NCI-H2107 treated with DMSO at 0.1 percent for 48 hours (cell line): ENCODE data around the gene DAPL1.

Source experiments
- DNase-seq: peaks from one replicate; lab custom pipeline; 2025; ENCODE audit not compliant: unreplicated experiment; lab: John Stamatoyannopoulos, UW

The DAPL1 gene

DNA sequence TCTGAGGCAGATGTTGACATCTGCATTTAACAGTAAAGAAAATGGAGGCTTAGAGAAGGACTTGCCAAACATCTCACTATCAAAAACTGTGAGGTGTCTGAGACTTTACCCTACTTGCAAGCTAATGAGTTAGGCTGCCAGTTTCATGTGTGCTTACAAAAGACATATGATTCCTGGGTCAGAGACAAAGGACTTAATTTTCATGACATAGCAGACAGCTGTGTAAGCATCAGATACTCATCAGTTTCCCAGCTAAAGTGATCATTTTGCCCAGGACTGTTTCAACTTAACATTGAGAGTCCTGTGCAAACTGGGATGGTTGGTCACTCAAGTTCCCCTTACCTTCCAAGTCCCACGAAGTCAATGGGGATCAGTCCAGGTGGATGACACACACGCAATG, 18.9 kb upstream of the DAPL1 start:
- DNase-seq: no peak

DNA sequence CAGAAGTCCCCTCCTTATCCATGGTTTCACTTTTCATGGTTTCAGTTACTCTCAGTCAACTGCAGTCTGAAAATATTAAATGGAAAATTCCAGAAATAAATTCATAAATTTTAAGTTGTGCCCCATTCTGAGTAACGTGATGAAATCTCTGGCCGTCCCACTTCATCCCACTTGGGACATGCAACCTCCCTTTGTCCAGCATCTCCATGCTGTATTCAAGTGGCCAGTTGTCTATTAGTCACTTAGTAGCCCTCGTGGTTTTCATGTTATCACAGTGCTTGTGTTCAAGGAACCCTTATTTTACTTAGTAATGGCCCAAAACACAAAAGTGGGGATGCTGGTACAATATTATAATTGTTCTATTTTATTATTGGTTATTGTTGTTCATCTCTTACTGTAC, 18.0 kb upstream of the DAPL1 start:
- no peak for DNase-seq

DNA sequence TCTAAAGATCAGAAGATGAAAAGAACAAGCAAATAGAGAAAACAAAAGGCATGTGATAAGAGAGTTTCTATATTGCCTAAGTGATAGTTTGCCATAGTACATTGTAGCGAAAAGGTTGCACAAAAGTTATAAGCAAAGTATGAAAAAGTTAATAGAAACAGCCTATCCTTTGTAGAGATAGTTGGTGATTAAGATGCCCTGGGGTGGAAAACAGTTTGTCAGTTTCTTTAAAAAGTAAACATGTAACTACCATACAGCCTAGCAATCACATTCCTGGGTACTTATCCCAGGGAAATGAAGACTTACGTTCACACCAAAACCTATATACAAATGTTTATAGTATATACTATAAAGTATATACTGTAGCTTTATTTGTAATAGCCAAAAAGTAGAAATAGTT, 16.9 kb upstream of the DAPL1 start:
- no peak for DNase-seq

- DNase-seq: no peak
Measured at GRCh38 chr2:158779621-158780020, 15.5 kb upstream of the DAPL1 start.

DNA sequence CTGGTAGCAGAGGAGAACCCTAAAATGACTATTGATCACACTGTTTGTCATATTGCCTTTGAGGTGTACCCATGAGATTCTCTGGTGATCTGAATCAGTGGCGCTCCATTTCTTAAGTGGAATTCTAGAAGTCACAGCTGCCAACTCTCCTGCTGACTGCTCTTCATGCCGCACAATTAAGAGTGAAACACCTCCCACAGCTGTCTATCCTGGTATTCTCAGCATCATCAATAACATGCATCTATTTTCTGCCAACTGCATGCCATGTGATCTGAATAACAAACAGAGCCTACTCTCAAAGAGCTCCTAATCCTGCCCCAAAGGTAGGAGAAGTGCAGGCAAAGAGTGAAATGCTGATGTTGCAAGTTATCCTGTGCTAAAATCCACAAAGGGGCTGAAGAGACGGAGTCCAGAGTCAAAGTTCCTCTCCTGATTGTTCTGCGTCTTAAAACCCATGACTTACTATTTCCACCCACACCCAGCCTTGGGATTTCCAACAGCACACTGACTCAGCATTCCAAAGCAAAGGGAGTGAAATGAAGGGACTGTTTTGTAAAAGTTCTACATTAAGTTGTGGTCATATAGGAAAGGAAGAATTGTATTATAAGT, 13.7 kb upstream of the DAPL1 start:
- no peak for DNase-seq

DNA sequence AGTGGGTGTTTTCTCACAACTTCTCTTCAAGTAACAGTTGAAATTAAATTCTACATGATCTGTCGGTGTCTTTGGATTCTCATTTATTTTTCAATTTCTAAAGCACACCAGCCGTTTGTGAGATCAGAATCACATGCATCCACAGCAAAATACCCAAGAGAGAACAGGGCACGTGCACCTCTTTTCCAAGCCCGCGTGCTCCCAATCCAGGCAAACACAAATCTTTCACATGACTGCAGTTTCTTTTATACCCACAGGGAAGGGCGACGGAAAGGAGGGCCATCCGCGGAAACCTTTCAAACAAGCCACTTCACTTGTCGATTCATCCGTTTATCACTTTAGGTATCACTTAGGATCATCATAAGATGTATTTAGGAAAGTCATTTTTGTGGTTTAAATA, 13.0 kb upstream of the DAPL1 start:
- DNase-seq: no peak

DNA sequence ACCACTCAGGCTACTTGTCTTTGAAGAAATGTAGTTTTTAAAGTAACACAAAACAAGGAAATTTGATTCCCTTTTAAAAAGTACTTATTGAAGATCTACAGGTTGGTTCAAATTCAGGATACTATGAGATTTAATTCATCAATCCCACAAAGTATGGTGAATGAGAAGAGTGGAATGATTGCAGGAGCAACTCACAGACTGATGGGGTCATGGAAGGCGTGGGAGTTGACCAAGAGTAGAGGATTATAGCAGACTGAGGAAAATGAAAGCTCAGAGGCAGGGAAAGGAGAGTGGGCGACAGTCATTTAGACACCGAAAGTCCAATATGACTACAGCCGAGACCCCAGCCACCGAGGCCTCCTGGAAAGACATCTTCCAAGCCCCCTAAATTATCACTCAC, 12.5 kb upstream of the DAPL1 start:
- no peak for DNase-seq

GRCh38 chr2:158783923-158784322, 11.2 kb upstream of the DAPL1 start:
- DNase-seq: no peak

DNA sequence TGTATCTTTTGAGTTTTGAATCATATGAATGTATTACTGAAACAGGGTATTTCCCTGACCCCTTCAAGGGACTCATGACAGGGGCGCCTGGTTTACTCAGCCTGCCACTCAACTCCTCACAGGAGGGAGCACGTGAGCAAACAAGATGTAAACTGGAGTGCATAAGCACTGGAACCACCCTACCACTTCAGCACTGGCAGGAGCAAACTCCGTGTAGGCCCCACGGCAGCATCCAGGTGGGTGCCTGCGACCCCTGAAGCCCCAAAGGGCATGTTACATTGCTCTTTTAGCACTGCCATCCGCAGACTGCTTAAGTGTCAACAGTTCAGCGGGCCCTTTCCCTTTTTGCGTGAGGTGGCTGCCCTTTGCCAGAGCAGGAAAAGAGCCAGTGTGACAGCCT, 8.2 kb upstream of the DAPL1 start:
- DNase-seq: no peak

DNA sequence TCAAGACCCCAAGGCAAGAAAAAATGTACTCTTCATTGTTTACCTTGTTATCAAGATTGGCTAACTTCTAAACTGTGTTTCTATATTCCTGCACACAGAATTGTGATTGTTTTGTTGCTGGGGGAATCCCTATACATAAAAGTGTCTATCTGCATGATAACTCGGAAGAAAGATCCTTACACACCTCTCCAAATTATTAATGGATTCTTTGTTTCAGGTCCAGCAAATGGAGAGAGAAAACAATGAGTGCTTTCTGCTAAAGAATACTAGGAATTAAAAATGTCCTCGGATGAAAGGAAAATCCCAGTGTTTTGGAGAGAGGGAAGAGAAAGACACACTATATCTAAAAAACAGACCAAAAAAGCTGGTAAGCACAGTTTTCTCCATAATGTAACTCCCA, 6.2 kb upstream of the DAPL1 start:
- no peak for DNase-seq

DNA sequence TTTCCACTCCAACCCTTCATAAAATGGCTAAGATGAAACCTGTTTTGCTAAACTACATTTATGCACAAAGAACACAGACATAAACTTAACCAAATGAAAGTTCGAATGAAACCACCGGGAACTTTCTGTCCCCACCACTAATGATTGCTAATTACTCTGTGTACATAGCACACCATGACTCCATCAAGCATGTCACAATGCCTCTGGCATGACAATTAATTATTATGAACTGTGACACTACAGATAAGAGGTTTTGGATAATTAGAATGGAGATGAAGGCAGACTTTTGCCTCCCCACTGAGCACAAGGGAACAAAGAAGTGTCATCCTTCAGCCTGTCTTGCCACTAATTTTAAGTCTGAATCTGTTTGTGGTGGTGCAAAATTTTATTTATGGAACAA, 1.5 kb downstream of the DAPL1 start:
- no peak for DNase-seq

DNA sequence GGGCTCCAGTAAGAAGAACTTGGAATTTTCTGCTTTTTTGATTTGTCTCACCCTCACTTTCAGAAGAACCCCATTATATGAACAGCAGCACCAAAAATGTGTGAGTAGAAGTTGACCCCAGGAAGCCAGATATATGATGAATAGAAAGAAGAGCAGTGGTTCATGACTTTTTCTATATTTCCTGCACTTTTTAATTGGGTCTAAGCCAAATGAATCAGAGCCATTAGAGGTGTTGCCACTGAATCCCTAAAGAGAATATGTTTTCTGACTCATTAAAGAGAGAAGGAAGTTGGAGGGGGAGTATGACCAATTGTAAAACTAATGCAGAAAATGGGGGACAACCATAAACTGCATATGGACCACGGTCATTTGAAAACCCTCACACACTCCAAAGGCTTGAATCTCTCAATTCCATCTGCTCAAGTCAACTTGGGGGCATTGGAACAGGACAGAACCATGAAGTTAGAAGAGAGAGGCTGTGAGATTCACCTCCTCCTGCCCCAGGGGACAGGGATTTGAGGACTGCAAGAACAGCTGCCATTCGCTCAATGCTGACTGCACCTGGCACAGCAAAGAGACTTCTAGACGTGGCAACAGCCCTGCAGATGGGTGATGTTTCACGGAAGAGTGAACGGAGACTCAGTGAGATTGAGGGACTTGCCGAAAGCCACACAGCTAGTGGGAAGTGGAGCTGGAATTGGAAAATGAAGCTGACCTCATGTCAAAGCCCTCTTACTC, 3.0 kb downstream of the DAPL1 start:
- DNase-seq: peak; percentile 21

- no peak for DNase-seq
Measured at GRCh38 chr2:158799181-158799580, 4.1 kb downstream of the DAPL1 start.

DNA sequence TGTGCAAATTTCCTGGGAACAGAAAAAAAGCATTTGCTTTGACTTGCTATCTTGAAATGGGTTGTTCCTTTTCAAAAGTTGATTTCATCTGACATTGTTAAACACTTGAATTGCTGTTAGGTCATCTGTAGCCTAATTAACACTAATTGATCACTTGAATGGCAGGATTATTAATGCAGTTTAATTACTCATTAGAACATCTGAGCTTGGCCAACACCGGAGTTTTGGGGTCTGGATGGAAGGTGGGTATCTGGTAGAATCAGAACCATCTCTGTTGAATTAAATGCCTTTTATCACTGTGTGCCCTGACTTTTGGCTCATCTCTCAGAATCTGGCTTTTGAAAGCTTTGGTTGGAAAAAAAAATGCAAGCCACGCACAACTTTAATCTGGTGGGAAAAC, 8.4 kb downstream of the DAPL1 start:
- DNase-seq: no peak

DNA sequence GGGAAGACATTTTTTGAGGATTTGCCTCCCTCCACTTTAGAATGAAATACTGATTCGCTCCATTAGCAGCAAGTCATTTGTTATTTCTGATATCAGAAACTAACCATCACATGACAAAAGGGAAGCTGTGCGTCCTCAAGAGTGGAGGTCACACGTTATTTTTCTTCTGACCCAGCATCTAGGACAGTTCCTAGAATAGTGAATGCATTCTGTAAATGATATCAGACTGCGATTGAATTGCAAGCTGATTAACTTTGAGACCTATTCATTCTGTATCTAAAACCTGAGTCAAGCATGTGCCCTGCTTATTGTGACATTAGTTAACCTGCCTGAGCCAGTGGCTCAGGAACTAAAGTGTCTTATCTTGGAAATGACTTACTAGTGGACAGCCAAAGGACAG, 10.1 kb downstream of the DAPL1 start:
- DNase-seq: no peak

- DNase-seq: no peak
Measured at GRCh38 chr2:158805936-158806335, 10.8 kb downstream of the DAPL1 start.

GRCh38 chr2:158806941-158807340, 11.8 kb downstream of the DAPL1 start:
- no peak for DNase-seq

DNA sequence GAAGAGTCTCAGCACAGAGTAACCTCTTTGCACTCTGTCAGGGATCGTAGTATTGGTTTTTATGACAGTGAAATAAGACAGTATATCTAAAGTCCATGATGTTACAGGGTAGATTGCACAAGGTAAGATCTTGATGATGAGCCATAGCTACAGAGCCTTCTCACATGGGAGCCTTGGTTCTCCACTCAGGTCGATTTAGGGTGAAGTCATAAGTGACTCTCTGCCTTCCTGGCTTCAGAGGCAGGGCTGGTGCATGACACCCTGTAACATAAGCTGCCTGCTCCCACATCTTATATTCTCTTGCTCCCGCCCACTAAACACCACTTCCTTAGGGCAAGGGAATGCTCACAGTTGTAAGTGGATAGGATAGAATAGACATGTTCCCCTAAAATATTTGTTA, 13.3 kb downstream of the DAPL1 start:
- no peak for DNase-seq

- DNase-seq: no peak
Measured at GRCh38 chr2:158809816-158810215, 14.7 kb downstream of the DAPL1 start.

DNA sequence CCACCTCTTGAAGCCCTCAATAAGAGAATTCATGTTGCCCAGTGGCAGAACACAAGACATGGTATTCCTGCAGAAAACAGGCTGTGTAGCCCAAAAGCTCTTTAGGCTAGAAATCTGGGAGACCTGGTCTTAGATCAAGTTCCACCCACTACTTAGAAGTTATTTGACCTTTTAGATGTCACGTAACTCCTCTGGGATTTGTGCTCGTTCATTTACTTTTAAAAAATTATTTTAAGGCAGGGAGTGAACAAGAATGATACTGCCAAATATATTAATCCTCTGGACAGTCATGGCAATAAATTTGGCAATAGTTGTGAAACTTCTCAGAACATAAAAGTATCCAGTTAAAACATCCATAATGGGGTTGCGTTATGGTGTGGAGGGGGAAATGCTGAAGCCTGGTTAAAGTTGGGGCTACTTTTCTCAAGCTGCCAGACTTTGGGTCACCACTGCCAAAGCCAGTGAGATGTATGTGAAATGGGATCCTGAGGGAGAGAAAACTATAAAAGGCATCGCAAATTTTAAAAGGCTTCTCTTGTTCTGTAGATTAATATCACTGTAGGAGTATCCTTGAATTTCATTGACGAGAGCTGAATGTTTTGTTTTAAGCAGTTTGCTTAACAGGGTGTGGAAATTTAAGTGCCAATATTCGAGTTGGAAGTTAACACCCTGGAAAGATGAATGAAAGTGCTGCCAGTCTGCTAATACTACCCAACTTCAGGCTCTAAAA, 15.8 kb downstream of the DAPL1 start:
- no peak for DNase-seq

GRCh38 chr2:158815166-158815565, 20.0 kb downstream of the DAPL1 start:
- no peak for DNase-seq

- no peak for DNase-seq
Measured at GRCh38 chr2:158815658-158816057, 20.5 kb downstream of the DAPL1 start.
